Ascending aorta (tissue), 2 donors: ENCODE data around the gene DPH5. TPM values are rescaled to one million over a fixed set of nuclear protein-coding genes. Genes with fewer than 3 reads are reported as not detected.

ENCODE experiments used
- DNase-seq, 2 donors: peaks; one replicate each; pipeline ENCODE4 v3.0.0-alpha.2; 2019; ENCODE audit warnings: low spot score in 2 of 2
- H3K27ac ChIP-seq, 2 donors: fragments of 200-600 bp; sonication (generic); one replicate each; pipeline ENCODE4 v1.5.1; 2016 to 2017; ENCODE audit warnings: mild to moderate bottlenecking in 1 of 2
- H3K27me3 ChIP-seq: fragments of 200-600 bp; sonication (generic); one replicate; pipeline ENCODE4 v1.5.1; 2017
- H3K36me3 ChIP-seq, 2 donors: fragments of 200-600 bp; sonication (generic); one replicate each; pipeline ENCODE4 v1.5.1; 2016
- H3K4me1 ChIP-seq, 2 donors: fragments of 200-600 bp; sonication (generic); one replicate each; pipeline ENCODE4 v1.5.1; 2016 to 2017; ENCODE audit warnings: mild to moderate bottlenecking in 1 of 2
- H3K4me3 ChIP-seq, 2 donors: fragments of 200-600 bp; sonication (generic); one replicate each; pipeline ENCODE4 v1.5.1; 2016 to 2017; ENCODE audit warnings: mild to moderate bottlenecking in 1 of 2
- H3K9me3 ChIP-seq, 2 donors: fragments of 200-600 bp; sonication (generic); one replicate each; pipeline ENCODE4 v1.5.1; 2016
- CTCF ChIP-seq, 3 experiments: fragments of 200-600 bp in 2 of 3; fragments of 450-650 bp in 1 of 3; sonication (generic) in 2 of 3; IDR thresholded peaks; one replicate each; pipeline ENCODE4 v1.5.1; 2016 to 2019; ENCODE audit warnings: antibody characterized with exemption in 3 of 3, mild to moderate bottlenecking in 1 of 3, moderate library complexity in 1 of 3
- intact Hi-C: fragments of 100-400 bp; cut with DNase I; formaldehyde crosslinking; loops from one replicate; pipeline ENCODE4 v1.15.1; 2023
- total RNA-seq: library from RNA; depleted of rRNA; stranded (reverse); fragments of >200 nt; gene quantifications from one replicate; pipeline ENCODE4 v1.1.0, GENCODE V29; 2016

DPH5 gene
- total RNA-seq, 1 donor from 2014 or later, result 1.1 TPM

GRCh38 chr1:101066260-101066936 is 40.8 kb upstream of the DPH5 start:
- TF ChIP-seq CTCF (IDR thresholded peaks at IDR 0.05), result no peak
- Histone ChIP-seq H3K9me3 (no peaks in the 10 kb centered on the region), H3K27ac (no peak overlapping the region), H3K27me3 (no peaks in the 10 kb centered on the region), H3K4me3 (no peak overlapping the region), H3K36me3 (no peaks in the 10 kb centered on the region), H3K4me1 (no peaks in the 10 kb centered on the region)
- no peak for DNase-seq
- intact Hi-C loops, result no loop called here

- no peak overlapping the region for H3K27ac ChIP-seq
- no peak overlapping the region for H3K4me3 ChIP-seq
- no peaks in the 10 kb centered on the region for H3K27me3 ChIP-seq
- TF ChIP-seq CTCF (IDR thresholded peaks at IDR 0.05), result no peak
- H3K9me3 ChIP-seq, result no peaks in the 10 kb centered on the region
- no peak for DNase-seq
- no peaks in the 10 kb centered on the region for H3K36me3 ChIP-seq
- H3K4me1 ChIP-seq, result no peaks in the 10 kb centered on the region
- intact Hi-C loops, result no loop called here
Measured at GRCh38 chr1:101065575-101065974, 40.0 kb upstream of the DPH5 start.

GRCh38 chr1:101064697-101065096 is 39.1 kb upstream of the DPH5 start:
- no peak for DNase-seq
- no peak for TF ChIP-seq CTCF (IDR thresholded peaks at IDR 0.05)
- Histone ChIP-seq H3K27ac (no peak overlapping the region), H3K4me1 (no peaks in the 10 kb centered on the region), H3K9me3 (no peaks in the 10 kb centered on the region), H3K27me3 (no peaks in the 10 kb centered on the region), H3K4me3 (no peak overlapping the region), H3K36me3 (no peaks in the 10 kb centered on the region)
- intact Hi-C loops, result no loop called here

- Histone ChIP-seq H3K4me1 (no peaks in the 10 kb centered on the region), H3K27me3 (no peaks in the 10 kb centered on the region), H3K4me3 (no peak overlapping the region), H3K27ac (no peak overlapping the region), H3K36me3 (no peaks in the 10 kb centered on the region), H3K9me3 (no peaks in the 10 kb centered on the region)
- intact Hi-C loops, result no loop called here
- TF ChIP-seq CTCF (IDR thresholded peaks at IDR 0.05), result no peak
- DNase-seq, result no peak
Measured at GRCh38 chr1:101060992-101061391, 35.4 kb upstream of the DPH5 start.

- no peaks in the 10 kb centered on the region for H3K36me3 ChIP-seq
- H3K4me1 ChIP-seq, result no peaks in the 10 kb centered on the region
- H3K4me3 ChIP-seq, result no peak overlapping the region
- intact Hi-C loops, result no loop called here
- no peak for TF ChIP-seq CTCF (IDR thresholded peaks at IDR 0.05)
- H3K27ac ChIP-seq, result no peak overlapping the region
- no peak for DNase-seq
- no peaks in the 10 kb centered on the region for H3K9me3 ChIP-seq
- H3K27me3 ChIP-seq, result no peaks in the 10 kb centered on the region
Measured at GRCh38 chr1:101059945-101060542, 34.5 kb upstream of the DPH5 start.
